Activated T-cell treated with anti-CD3 and anti-CD28 coated beads for 48 hours (primary cell): ENCODE data around the gene FAM72D.
"Not testable (repeated sequence)": the region's sequence is repeated elsewhere in the genome, so short reads cannot be mapped to it uniquely, and the experiment has no call there.

Experiments used
- DNase-seq: peaks from one replicate; pipeline ENCODE4 v3.0.0-alpha.2; 2020; ENCODE audit warnings: low read depth

Gene FAM72D

DNA sequence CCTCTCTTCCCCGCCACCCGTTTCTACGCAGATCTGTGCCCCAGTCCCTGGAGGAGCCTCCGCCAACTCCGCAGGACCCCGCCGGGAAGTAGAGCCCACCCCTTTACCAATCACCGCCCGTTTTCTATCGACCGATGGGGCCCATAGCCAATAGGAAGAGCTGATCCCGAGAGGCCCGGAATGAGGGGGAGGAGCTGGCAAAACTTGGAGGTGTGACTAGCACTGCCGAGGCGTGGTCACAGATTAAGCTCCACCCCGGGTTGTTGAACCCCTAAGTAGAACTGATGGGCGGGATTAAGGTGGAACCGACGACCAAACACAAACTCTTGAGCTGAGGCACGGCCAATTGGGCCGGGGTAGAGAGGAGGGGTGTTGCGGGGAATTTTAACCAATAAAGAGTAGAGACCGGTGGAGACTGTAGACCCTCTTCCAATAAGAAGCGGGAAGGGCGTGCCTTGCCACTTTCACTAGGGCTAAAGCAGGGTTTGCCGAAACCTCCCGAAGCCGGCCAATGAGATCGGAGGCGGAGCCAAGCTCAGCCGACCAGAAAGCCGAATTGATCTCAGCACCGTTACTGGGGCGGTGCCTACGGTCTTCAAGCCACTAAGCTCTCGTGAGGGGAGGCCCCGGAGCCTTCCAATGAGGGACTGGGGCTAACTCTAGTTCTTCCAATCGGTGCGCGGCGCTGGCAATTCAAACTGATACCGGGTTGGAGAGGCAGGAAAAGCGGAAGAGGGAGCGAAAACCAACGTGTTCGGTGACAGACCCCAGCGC lies at the start of gene FAM72D, which contains the start of gene SRGAP2B:
Gene FAM72D, plus strand, starts transcription at position 691 of the 774 bp plus-strand sequence. CDS start 874 bp downstream, outside the sequence.
Gene SRGAP2B, minus strand, starts transcription at position 45 of the 774 bp plus-strand sequence. CDS start 2,427 bp downstream, outside the sequence.
- DNase-seq = not testable (repeated sequence)

DNA sequence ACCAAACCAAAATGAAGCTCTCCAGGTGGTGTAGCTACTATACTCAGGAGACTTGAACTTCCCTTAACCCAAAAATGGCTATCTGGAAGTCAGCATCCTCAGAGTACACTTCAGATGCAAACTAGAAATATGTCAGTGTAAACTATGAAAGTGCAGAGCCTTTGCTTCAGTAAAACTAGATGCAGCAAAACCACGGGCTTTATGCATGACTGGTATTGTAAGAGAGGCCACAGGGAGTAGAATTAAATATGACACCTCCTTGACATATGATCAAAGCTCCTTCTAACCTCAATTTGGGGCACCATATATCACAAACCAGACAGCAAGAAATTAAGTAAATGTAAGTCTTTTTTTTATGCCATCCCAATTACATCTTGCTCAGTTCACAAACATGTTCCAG lies 48.2 kb upstream of the FAM72D start:
- not testable (repeated sequence) for DNase-seq

DNA sequence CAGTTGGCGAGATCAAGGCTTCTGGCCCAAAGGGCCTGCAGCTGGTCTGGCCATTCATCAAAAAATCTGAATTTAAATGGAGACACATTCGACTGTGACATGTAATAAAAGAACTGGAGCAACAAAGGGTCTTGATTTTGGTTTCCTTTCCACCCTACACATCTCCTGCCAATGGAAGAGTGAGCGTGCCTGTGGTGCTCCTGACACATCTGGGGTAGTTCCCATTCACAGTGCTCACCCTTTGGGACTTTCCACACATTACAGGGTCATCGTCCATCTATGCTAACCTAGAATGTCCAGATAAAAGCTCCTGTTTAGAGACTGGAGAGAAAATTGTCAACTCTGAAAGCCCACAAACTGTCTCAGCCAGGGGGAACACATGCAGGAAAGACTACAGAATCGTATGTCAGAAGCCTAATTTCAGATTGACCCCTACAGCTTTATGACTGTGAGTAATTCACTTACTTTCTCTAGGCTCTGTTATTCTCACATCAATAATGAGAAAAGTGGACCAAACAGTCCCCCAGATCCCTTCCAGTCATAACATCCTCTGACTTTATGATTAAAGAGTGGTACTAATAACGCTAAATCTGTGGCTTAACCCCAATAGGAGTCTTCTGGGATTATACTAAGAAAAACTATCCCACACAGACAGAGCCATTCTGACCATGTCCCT lies 47.5 kb upstream of the FAM72D start:
- DNase-seq = not testable (repeated sequence)

DNA sequence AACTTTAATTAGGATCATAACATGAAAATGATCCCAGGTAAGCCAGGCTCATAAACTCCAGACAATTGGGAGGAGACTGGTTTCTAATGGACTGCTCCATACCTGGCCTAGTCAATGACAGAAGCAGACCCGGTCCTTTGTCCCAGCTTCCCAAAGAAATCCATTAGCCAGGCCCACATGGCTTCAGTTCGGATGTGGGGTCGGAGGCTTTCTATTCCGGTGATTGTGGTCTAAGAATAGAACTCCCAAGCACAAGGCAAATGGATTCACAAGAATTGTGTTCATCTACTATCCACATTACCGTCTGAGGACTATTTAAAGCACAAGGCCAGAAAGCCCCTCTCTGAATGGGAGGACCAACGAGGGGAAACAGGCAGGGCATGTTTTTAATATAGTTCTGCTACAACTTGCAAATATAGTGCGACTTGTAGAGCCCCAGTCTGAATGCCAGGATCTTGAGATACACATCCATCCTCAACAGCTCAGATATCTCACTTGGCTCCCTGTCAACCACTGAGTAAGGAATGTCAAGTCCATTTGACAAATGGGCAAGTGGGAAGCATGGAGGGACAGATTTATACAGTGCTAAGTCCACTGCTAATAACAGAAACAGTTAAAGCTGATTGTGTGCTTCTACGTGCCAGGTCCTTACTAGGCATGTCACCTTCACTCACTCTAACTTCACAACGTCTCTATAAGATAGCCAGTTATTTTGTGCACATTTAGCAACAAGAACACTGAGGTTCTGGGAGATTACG lies 43.6 kb upstream of the FAM72D start:
- not testable (repeated sequence) for DNase-seq

DNA sequence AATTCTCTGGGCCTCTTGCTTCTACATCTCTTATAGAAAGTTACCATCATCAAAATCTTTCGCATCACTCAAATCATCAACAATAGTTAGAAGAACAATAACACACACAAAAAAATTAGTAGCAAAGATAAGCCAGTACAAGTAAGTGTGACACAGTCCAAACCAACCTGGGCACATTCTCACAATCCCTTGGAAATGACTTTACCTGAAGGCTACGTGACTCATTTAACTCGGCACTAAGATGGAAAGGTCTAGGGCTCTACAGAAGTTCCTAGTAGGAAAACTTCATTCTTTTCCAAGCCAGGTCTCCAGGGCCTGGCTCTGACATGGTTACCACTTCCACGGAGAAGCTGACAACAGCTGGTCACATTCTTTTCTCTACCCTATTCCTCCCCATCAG lies 42.3 kb upstream of the FAM72D start:
- not testable (repeated sequence) for DNase-seq

DNA sequence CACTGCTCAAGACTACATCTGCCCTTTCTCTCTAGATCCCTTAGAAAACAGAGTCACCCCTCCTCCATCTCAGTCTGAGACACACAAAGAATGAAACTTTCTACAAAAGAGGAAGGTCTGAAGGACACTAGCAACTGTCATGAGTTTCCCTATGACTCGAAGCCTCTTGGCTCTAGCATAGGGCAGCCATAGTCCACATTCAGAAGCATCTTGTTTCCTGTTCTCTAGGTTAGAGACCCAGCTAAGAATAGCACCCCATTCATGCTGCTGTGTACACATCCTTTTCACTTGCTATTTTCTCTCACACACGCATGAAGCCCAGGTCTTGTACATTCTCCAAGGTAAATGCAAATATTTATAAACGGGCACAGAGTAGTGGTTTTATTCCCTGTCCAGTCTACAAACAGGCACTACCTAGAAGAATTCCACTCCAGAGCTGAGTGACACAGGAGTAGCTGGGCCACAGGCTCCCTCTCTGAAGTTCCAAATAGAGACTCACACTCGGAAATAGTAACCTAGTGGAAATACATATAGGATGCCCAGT lies 40.5 kb upstream of the FAM72D start:
- not testable (repeated sequence) for DNase-seq

DNA sequence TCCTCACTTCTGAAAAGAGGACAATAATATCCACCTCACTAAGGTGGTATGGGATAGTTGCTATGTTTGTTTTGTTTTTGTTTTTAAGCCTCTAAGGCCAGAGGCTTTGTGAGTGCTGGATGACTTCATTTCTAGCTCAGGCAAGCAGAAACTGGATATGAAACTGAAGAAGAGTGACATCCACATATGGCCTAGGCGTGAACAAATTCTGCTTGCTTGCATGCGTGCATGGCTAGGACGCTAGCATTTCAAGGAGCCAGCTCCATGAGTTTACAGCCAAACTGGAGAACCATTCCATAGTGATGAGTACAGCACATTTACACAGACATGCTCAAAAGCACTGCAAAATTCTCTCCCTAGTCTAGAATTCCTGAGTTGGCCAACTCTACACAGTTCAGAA lies 37.6 kb upstream of the FAM72D start:
- not testable (repeated sequence) for DNase-seq

DNA sequence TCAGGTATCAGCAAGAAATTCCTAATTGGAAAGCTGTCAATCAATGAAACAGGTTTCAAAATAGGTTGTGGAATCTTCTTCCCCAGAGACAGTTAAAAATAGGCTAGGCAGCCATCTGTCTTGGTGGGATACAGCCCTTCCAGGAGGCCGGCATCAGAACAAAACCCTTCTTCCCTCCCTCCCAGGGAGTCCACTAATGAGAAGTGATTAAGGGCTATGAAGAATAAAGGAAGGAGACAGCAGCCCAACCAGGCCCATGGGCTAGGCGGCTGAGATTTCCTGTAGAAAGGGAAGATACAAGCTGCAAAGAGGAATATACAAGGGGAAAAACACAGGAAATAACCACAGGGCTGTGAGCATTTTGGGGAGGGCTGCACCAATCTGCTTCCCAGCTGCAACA lies 32.5 kb upstream of the FAM72D start:
- DNase-seq = not testable (repeated sequence)

DNA sequence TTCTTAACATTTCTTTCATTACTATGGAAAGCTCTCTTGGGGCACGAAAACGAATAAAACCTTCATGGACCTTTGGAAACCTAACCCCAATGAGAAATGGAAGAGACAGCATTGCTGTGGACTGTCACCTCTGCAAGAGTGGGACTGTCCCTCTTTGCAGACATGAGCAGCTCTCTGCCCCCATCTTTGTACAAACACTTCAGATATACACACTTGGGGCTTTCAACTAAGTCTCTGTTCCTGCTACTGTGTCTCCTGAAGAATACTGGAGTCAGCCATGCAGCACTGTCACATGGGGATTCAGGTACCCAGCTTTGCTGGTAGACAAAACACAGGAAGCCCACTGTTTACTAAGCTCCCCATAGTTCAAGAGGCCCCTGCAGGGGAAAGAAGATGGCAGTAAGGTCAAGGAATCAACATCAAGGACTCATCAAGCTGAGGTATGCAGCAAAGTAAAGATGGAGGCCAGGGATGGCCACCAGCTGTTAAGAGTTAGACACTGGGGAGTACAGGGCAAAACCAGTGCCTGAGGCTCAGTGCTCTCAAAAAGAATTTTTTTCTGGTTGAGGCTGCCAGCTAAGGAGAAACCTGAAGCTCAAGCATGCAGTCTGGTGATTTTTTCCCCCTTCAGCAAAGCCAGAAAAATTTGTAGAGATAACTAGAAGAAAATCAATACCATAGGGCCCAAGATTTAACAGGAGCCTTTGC lies 31.7 kb upstream of the FAM72D start:
- DNase-seq = not testable (repeated sequence)

DNA sequence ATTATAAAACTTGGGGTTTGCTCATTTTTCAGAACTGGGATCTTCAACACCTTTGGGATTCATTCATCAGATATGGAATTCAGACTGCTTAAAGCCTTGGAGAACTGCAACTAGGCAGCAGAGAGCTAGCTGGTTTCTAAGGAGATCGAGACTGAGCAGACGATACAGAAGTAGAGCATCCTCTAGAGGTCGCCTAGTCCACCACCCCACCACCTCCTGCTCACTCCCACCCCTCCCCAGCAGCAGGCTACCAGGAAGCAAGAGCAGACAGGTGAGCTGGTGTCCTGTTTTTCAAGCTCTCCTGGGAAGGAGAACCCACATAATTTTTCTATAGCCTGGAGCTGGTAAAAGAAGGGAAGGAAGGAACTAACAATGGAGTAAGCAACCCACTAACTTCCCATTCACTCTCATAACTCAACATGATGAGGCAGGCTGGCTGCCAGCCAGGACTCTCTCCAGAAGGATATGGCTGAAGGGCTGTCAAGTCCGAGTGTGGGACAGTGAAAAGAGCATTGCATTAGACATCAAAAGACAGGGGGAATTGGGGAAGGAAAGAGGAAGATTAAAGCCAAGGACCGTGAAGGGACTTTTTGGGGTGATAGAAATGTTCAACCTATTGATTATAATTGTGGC lies 30.5 kb upstream of the FAM72D start:
- DNase-seq = not testable (repeated sequence)

DNA sequence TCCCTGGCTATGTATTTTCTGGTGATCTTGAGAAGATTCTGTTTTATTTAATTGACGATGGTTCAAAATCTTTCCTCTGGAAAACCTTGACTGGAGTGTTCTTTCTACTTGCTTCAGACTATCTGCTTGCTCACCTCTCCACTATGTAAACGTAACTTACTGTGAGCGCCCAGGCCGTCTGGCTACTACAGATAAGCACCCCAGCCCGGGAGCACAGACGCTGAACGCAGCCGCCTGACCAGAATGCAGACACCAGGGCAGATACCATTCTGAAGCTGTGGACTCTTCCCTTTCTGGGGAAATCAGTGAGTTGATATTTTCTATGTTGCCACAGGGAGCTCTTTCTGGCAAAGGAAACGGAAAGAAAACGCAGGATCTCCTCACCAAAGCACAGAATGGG lies 29.3 kb upstream of the FAM72D start:
- DNase-seq = not testable (repeated sequence)

DNA sequence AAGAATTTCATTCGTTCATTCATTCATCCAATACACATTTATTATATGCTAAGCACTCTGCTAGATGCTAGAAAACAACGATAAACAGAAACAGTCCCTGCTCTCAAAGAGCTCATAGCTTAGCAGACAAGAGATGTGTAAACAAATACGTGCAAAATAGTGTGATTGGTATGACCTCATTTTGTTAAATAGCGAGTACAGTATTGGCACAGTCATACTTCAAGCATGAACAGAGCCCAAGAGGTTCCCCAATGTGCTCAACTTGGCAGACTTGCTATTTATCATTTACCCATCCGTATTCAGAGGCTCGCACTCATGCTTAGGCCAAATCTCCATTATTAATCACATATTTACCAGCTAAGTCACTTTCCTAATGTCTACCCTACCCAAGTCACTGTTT lies 24.2 kb upstream of the FAM72D start:
- not testable (repeated sequence) for DNase-seq

DNA sequence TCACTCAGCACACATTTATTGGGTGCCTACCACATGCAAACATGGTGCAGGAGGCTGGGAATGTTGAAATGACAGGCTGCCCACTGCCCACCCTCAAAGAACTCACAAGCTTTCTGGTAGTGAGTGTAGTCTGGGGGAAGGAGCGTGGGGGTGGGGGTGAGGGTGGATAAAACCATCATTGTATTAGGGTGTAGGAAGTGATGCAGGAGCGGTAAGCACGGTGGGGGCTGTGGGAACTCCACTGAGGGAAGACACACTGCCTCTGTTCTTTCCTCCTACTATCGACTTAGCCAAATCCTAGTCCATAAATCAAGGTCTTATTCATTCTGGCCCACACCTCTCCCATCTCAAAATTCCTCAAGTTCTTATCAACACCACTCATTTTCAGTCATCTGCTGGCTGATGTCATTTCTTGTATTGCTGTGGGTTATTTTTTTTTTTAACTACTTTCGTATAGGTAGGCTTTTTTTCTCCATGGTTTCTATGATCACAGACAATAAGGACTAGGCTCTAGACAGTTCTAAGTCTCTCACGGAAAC lies 21.7 kb upstream of the FAM72D start:
- DNase-seq = not testable (repeated sequence)

DNA sequence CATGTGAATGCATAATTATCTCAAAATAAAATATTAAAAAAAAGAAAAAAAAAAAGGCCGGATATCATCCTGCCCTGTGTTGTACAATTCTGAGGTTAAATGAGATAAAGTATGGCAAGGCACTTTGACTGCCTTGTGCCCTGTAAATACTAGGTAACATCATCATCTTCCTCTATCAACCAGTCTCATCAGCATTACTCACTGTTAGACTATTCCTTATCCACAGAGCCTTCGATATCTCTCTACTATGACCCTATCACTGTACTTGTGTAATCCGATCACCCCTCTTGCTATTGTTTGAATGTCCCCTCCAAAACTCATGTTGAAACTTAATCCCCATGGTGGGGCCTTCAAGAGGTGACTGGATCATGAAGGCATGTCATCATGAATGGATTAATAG lies 18.9 kb upstream of the FAM72D start:
- not testable (repeated sequence) for DNase-seq

DNA sequence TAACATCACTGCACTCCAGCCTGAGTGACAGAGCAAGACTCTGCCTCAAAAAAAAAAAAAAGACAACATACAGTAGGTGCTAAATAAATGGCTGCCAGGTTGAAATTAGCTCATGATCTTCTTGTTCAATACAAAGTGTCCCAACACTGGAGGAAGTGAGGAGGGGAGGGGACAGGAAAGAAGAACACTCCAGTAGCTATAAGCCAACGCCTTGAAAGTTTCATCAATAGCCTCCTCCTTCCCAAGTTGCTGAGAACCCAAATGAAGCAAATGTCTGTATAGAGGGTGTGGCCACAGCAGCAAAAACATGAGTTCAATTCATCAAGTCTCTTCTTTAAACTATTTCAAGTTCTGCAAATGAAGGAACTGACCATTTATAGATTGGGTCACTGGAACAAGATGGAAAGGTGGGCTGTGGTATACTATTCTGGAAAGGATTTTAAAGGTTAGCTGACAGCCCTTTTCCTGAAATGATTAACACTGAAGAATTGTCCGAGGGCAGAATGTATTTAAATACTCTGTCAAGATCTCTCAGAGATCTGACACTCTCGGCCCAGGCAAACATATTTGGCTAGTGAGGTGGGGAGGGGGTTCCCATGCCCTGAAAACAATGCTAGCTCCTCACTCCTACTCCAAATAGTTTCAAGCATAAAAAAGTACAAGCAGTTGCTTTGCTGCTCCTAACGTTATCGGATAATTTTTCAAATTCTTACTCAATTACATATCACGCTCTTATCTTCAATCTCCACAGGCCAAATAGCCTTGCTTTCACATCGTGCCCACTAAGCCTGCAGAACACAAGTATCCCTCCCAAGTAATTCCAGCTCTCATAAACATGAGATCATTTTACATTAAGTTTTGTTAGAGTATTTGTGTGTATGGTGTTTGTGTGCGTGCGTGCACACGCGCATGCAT lies 17.6 kb upstream of the FAM72D start:
- not testable (repeated sequence) for DNase-seq

DNA sequence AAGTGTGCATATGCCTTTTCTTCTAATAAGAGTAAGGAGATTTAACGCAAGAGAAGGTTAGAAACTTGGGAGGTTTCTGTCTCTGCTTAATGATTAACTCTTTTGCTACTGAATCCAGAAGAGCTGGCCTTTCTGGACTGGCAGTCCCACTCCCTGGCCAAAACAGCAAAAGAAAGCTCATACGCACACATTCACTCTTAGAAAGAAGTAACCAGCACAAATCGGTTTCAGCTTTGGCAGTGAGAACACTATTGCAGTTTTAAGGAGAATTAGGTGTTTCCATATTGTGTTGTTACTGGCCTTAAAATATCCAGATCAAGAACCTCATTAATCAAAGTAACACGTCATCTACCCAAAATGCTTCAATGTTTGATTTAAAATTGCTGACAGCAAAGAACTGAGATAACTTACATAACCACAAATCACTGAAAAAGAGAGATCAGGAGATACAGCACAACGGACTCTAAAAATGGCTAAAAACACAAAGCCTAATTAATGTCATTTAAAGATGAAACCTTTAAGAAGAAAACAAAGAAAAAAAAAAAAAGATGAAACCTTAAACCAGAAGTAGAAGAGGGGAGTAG lies 16.9 kb upstream of the FAM72D start:
- not testable (repeated sequence) for DNase-seq

DNA sequence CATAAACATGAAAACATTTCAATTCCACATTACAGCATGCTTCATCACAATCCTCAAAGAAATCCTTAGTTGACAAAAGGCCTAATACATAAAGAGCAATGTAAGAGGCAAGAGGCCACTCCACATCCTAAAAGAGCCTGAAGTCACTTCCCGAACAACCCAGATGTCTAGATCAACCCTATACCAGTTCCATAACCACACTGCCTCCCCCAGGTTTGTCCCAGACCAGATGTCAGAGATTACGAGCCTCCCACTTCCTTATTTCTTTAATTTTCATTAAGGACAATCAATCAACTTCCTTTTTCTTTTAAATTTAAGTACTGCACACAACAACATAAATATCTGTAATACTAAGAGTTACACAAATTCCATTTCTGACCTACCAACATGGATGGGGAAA lies 16.0 kb upstream of the FAM72D start:
- not testable (repeated sequence) for DNase-seq

DNA sequence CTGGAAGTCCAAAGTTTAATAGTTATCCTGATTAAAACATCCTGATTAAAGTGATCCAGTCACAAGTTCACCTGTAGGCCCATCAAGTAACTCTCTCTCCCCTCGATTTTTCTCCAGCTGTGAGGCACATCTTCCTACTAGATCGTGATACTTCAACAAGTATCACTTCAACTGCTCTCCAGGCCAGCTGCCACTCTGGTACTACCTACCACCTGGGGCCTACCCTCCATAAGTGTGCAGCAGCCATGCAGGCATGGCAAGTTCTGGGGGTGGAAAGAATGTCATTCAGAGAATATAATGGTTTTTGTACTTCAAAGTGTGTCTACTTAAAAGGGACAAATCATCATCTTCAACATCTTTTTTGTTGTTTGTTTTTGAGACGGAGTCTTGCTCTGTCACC lies 15.6 kb upstream of the FAM72D start:
- not testable (repeated sequence) for DNase-seq
